ENCODE data around the gene SLC12A9. TPM values are rescaled to one million over a fixed set of nuclear protein-coding genes. Genes with fewer than 3 reads are reported as not detected.

The SLC12A9 gene
- total RNA-seq, 1 donor from 2014 or later = 26.6 TPM

DNA sequence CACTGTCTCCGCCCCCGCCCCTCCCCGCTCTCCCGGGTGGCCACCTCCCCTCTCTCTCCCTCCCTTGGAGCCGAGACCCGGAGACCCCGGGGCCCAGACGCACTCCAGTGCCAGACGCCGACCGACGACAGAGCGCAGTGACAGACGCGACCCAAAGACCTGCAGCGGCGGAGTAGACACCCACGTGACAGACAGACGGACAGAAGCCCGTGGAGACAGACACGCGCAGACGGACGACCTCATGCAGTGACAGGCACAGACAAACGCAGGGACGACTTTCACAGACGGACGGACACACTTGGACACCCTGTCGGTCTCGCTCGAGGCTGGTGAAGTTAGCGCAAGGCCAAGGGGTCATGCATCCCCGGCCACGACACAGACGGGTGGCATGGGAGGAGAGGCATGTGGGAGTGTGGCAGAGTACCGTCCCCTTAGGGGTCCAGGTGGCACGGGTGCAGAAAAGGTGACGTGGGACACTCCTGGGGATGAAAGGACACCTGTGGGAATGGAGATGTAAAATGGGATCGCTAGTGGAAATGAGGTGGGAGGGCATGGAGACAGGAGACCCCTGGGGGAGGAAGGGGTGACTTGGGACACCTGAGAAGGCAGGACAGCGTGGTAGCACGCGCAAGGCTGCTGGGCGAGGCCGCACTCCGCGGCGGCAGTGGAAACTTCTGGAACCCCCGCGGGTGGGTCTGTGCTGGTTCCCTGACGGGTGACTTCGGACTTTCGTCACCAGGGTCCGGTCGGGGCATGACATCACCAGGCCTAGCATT is 43.6 kb downstream of the SLC12A9 start:
- Mint-ChIP-seq H3K27me3 (ENCODE audit: low read depth) (peaks cover 21% of the 10 kb centered on the region), H3K4me1 (ENCODE audit: low read depth) (peaks cover 16% of the 10 kb centered on the region), H3K9me3 (ENCODE audit: low read depth) (no peaks in the 10 kb centered on the region), H3K27ac (ENCODE audit: unreplicated experiment) (peak overlapping the region; percentile 73), H3K4me3 (ENCODE audit: unreplicated experiment) (peak overlapping the region; percentile 82), H3K36me3 (ENCODE audit: low read depth) (peaks cover 4% of the 10 kb centered on the region)
- no peak for DNase-seq (ENCODE audit: low spot score)
- TF ChIP-seq, protein P1, sequence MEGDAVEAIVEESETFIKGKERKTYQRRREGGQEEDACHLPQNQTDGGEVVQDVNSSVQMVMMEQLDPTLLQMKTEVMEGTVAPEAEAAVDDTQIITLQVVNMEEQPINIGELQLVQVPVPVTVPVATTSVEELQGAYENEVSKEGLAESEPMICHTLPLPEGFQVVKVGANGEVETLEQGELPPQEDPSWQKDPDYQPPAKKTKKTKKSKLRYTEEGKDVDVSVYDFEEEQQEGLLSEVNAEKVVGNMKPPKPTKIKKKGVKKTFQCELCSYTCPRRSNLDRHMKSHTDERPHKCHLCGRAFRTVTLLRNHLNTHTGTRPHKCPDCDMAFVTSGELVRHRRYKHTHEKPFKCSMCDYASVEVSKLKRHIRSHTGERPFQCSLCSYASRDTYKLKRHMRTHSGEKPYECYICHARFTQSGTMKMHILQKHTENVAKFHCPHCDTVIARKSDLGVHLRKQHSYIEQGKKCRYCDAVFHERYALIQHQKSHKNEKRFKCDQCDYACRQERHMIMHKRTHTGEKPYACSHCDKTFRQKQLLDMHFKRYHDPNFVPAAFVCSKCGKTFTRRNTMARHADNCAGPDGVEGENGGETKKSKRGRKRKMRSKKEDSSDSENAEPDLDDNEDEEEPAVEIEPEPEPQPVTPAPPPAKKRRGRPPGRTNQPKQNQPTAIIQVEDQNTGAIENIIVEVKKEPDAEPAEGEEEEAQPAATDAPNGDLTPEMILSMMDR (IDR thresholded peaks at IDR 0.05) = no peak

DNA sequence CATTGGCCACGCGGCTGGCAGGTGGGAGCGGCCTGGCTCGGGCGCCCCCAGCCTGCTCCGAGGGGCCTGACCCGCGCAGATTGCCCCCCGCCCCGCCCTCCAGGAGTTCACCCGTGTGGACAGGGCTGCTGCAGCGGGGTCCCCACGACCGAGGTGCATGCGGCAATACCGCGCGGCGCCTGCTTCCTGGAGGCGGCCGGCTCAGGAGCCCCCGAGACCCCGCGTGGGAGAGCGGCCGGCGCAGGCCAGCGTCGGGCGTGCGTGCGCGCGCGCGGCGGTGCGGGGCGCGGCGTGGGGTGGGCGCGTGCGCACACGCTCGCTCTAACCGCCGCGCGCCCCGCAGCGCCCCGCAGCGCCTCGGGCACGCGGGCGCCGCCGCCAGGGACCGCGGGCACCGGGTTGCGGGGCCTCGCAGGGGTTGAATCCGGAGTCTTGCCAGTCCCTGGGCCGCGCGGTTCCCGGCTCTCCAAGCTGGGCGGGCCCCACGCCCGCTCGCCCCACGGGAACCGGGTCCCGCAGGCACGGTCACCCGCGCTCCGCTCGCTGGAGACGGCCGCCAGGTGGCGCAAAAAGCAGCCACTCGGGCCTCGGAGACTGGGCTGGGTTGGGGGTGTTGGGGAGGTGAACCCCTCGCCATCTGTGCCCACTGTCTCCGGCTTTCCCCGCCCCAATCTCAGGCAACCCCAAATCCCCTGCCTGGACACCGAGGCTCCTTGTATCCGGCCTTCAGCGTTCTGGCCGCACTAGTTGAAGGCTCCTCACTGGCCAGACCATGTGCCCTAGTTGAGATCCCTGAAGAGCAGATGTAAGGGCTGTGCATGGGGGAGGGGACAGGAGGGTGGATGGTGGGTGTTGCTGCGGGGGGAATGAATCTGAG is 44.5 kb downstream of the SLC12A9 start:
- DNase-seq (ENCODE audit: low spot score) = no peak
- H3K4me1 Mint-ChIP-seq (ENCODE audit: low read depth) = peaks cover 12% of the 10 kb centered on the region
- peak overlapping the region; percentile 55 for H3K4me3 Mint-ChIP-seq (ENCODE audit: unreplicated experiment)
- no peaks in the 10 kb centered on the region for H3K9me3 Mint-ChIP-seq (ENCODE audit: low read depth)
- peaks cover 21% of the 10 kb centered on the region for H3K27me3 Mint-ChIP-seq (ENCODE audit: low read depth)
- H3K27ac Mint-ChIP-seq (ENCODE audit: unreplicated experiment) = no peak overlapping the region
- H3K36me3 Mint-ChIP-seq (ENCODE audit: low read depth) = peaks cover 4% of the 10 kb centered on the region
- TF ChIP-seq, protein P1 (IDR thresholded peaks at IDR 0.05) = peak; percentile 94

DNA sequence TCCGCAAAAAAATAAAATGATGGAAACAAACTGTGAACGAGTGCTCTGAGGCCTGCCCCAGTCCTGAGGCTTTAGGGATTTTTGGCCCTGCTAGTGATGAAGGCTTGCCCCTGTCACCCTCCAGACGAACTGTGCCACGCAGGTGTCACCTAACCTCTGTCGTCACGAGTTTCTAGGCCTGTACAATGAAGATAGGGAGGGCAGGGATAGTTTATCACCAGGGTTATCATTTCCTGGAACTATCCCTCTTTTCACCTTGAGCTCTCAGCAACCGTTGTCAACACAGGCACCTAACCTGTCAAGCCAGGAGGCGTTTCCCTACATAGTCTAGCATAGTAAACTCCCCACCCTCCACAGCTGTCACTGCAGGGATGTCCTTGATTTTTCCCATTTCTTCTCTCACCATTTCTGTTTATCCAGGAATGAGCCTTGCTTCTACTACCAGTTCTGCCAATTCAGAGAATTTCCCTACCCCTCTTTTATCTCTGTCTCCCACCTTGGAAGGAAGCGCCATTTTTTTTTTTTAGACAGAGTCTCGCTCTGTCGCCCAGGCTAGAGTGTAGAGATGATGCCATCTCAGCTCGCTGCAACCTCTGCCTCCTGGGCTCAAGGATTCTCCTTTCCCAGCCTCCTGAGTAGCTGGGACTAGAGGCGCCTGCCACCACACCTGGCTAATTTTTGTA is 45.4 kb downstream of the SLC12A9 start:
- Mint-ChIP-seq H3K27me3 (ENCODE audit: low read depth) (peaks cover 21% of the 10 kb centered on the region), H3K27ac (ENCODE audit: unreplicated experiment) (no peak overlapping the region), H3K36me3 (ENCODE audit: low read depth) (peaks cover 4% of the 10 kb centered on the region), H3K4me3 (ENCODE audit: unreplicated experiment) (no peak overlapping the region), H3K4me1 (ENCODE audit: low read depth) (peaks cover 12% of the 10 kb centered on the region), H3K9me3 (ENCODE audit: low read depth) (no peaks in the 10 kb centered on the region)
- DNase-seq (ENCODE audit: low spot score) = no peak
- TF ChIP-seq, protein P1 (IDR thresholded peaks at IDR 0.05) = no peak

DNA sequence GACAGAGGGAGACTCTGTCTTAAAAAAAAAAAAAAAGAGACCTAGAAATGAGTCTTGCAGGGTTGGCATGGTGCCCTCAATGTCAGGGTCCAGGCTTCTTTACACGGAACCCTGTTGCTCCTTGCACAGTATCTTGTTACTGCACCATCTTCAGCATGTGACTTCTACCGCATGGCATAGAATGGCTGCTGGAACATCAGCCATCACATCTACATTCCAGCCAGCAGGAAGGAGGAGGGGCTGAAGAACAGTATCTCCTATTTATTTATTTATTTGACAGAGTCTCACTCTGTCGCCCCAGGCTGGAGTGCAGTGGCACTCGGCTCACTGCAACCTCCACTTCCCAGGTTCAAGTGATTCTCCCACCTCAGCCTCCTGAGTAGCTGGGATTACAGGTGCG is 46.9 kb downstream of the SLC12A9 start:
- H3K27ac Mint-ChIP-seq (ENCODE audit: unreplicated experiment) = no peak overlapping the region
- TF ChIP-seq, protein P1 (IDR thresholded peaks at IDR 0.05) = no peak
- no peak for DNase-seq (ENCODE audit: low spot score)
- peaks cover 4% of the 10 kb centered on the region for H3K36me3 Mint-ChIP-seq (ENCODE audit: low read depth)
- peaks cover 9% of the 10 kb centered on the region for H3K4me1 Mint-ChIP-seq (ENCODE audit: low read depth)
- no peaks in the 10 kb centered on the region for H3K9me3 Mint-ChIP-seq (ENCODE audit: low read depth)
- H3K4me3 Mint-ChIP-seq (ENCODE audit: unreplicated experiment) = no peak overlapping the region
- H3K27me3 Mint-ChIP-seq (ENCODE audit: low read depth) = peaks cover 23% of the 10 kb centered on the region

DNA sequence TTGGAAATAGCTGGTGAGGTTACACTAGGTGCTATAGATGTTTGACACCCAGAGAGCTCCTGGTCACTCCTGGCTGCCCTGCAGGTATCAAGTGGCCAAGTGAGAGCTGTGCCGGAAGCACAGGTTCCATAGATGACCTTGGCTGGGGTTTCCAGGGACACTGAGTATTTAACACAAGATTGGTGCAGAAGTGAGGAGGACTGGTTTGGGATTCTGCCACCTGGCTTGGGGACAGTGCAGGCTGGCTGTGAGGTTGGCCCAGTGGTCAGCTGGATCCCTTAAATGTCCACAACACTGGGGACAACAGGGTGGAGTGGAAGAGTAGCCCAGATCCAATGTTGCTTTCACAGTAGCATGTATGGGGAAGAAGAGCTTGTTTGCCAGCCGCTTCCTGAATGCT is 48.5 kb downstream of the SLC12A9 start:
- Mint-ChIP-seq H3K4me3 (ENCODE audit: unreplicated experiment) (no peak overlapping the region), H3K9me3 (ENCODE audit: low read depth) (no peaks in the 10 kb centered on the region), H3K27ac (ENCODE audit: unreplicated experiment) (no peak overlapping the region), H3K36me3 (ENCODE audit: low read depth) (peaks cover 4% of the 10 kb centered on the region), H3K27me3 (ENCODE audit: low read depth) (peaks cover 22% of the 10 kb centered on the region), H3K4me1 (ENCODE audit: low read depth) (peaks cover 8% of the 10 kb centered on the region)
- DNase-seq (ENCODE audit: low spot score) = no peak
- TF ChIP-seq, protein P1 (IDR thresholded peaks at IDR 0.05) = no peak
